GM23338 (cell line): ENCODE data around the gene DYNC2H1. TPM values are rescaled to one million over a fixed set of nuclear protein-coding genes. Genes with fewer than 3 reads are reported as not detected.

Experiments used
- ATAC-seq: fragments of 200-7000 bp; cut with Tn5 transposase; 3 replicates; pipeline ENCODE4 v1.9.1; 2020
- DNase-seq: peaks from one replicate; pipeline ENCODE4 v3.0.0-alpha.2; 2015; ENCODE audit warnings: low spot score
- H2AFZ ChIP-seq: fragments of 200-600 bp; sonication (generic); 2 replicates; pipeline ENCODE4 v1.8.0; 2016; ENCODE audit warnings: antibody characterized with exemption, mild to moderate bottlenecking, moderate library complexity
- H3F3A ChIP-seq: fragments of 200-600 bp; sonication (generic); replicated peaks from 2 replicates; pipeline ENCODE4 v1.8.0; 2017; ENCODE audit warnings: antibody characterized with exemption, mixed run types, low read depth
- H3K27ac ChIP-seq: fragments of 200-600 bp; sonication (generic); 2 replicates; pipeline ENCODE4 v1.6.1; 2016; ENCODE audit warnings: low read depth
- H3K27me3 ChIP-seq: fragments of 200-600 bp; sonication (generic); 2 replicates; pipeline ENCODE4 v1.8.0; 2016; ENCODE audit warnings: mild to moderate bottlenecking, mixed run types, moderate library complexity; ENCODE audit not compliant: insufficient read depth
- H3K36me3 ChIP-seq: fragments of 200-600 bp; sonication (generic); 2 replicates; pipeline ENCODE4 v1.8.0; 2016; ENCODE audit warnings: mild to moderate bottlenecking; ENCODE audit not compliant: insufficient read depth
- H3K4me1 ChIP-seq: fragments of 200-600 bp; sonication (generic); 2 replicates; pipeline ENCODE4 v1.8.0; 2016; ENCODE audit warnings: mild to moderate bottlenecking, moderate library complexity; ENCODE audit not compliant: insufficient read depth
- H3K4me2 ChIP-seq: fragments of 200-600 bp; sonication (generic); 2 replicates; pipeline ENCODE4 v1.7.1; 2017; ENCODE audit warnings: mixed run types
- H3K4me3 ChIP-seq: fragments of 200-600 bp; sonication (generic); 2 replicates; pipeline ENCODE4 v1.6.1; 2016; ENCODE audit warnings: mixed run types
- H3K79me2 ChIP-seq: fragments of 200-600 bp; sonication (generic); replicated peaks from 2 replicates; pipeline ENCODE4 v1.8.0; 2017; ENCODE audit warnings: mild to moderate bottlenecking; ENCODE audit not compliant: insufficient read depth
- H3K9me2 ChIP-seq: fragments of 200-600 bp; sonication (generic); 2 replicates; pipeline ENCODE4 v1.8.0; 2017; ENCODE audit not compliant: insufficient read depth
- H4K20me1 ChIP-seq: fragments of 200-600 bp; sonication (generic); replicated peaks from 2 replicates; pipeline ENCODE4 v1.8.0; 2017; ENCODE audit warnings: mild to moderate bottlenecking; ENCODE audit not compliant: insufficient read depth
- H3K27ac Mint-ChIP-seq: 2 replicates; pipeline ENCODE4 v1.8.0; 2020; ENCODE audit warnings: inconsistent platforms, mild to moderate bottlenecking, moderate library complexity, mixed read lengths
- H3K27me3 Mint-ChIP-seq: 3 replicates; pipeline ENCODE4 v1.8.0; 2022; ENCODE audit warnings: low read depth, mild to moderate bottlenecking, moderate library complexity, mixed read lengths, inconsistent platforms; ENCODE audit not compliant: insufficient read depth, poor library complexity
- H3K36me3 Mint-ChIP-seq: 3 replicates; pipeline ENCODE4 v1.8.0; 2021; ENCODE audit warnings: low read depth, mild to moderate bottlenecking, inconsistent platforms, moderate library complexity, mixed read lengths
- H3K4me1 Mint-ChIP-seq: 3 replicates; pipeline ENCODE4 v1.8.0; 2020; ENCODE audit warnings: mild to moderate bottlenecking, inconsistent platforms, mixed read lengths
- H3K4me3 Mint-ChIP-seq: 3 replicates; pipeline ENCODE4 v1.8.0; 2021; ENCODE audit warnings: moderate library complexity, mild to moderate bottlenecking, inconsistent platforms, mixed read lengths
- H3K9me3 Mint-ChIP-seq: 3 replicates; pipeline ENCODE4 v1.8.0; 2020; ENCODE audit warnings: moderate library complexity, mild to moderate bottlenecking, inconsistent platforms, mixed read lengths
- CREB1 ChIP-seq: fragments of 250-450 bp; sonication (Bioruptor Pico); IDR thresholded peaks from 2 replicates; pipeline ENCODE4 v1.5.0; 2020; ENCODE audit warnings: low read depth, mild to moderate bottlenecking, moderate library complexity
- CTCF ChIP-seq, 2 experiments: fragments of 200-600 bp in 1 of 2; sonication (generic) in 1 of 2; conservative IDR thresholded peaks; 2 replicates each; pipeline versions ENCODE4 v1.5.1 to v1.6.1; 2016 to 2017; ENCODE audit warnings: antibody characterized with exemption in 2 of 2, low read depth in 2 of 2, mild to moderate bottlenecking in 2 of 2, moderate library complexity in 1 of 2
- EZH2phosphoT487 ChIP-seq: fragments of 200-600 bp; sonication (generic); IDR thresholded peaks from one replicate; pipeline ENCODE4 v1.8.1; 2018; ENCODE audit warnings: antibody characterized with exemption; ENCODE audit not compliant: unreplicated experiment
- JUNB ChIP-seq: IDR thresholded peaks from one replicate; pipeline ENCODE4 v1.6.1; 2016; ENCODE audit warnings: antibody characterized with exemption; ENCODE audit not compliant: unreplicated experiment
- NANOG ChIP-seq: IDR thresholded peaks from 2 replicates; pipeline ENCODE4 v1.6.1; 2016; ENCODE audit warnings: antibody characterized with exemption, borderline replicate concordance
- POLR2AphosphoS5 ChIP-seq: IDR thresholded peaks from 2 replicates; pipeline ENCODE4 v1.6.1; 2016; ENCODE audit warnings: antibody characterized with exemption, low read depth
- REST ChIP-seq: IDR thresholded peaks from one replicate; pipeline ENCODE4 v1.6.1; 2018; ENCODE audit warnings: antibody characterized with exemption; ENCODE audit not compliant: unreplicated experiment
- STAT1 ChIP-seq: IDR thresholded peaks from one replicate; pipeline ENCODE4 v1.6.1; 2016; ENCODE audit warnings: antibody characterized with exemption; ENCODE audit not compliant: unreplicated experiment
- ZNF114 ChIP-seq: fragments of 250-450 bp; sonication (Bioruptor Pico); IDR thresholded peaks from 2 replicates; pipeline ENCODE4 v1.5.0; 2020; ENCODE audit warnings: mild to moderate bottlenecking, moderate library complexity
- ZNF331 ChIP-seq: fragments of 250-450 bp; sonication (Bioruptor Pico); IDR thresholded peaks from 2 replicates; pipeline ENCODE4 v1.5.0; 2020; ENCODE audit warnings: low read depth, mild to moderate bottlenecking, moderate library complexity
- ZNF462 ChIP-seq: fragments of 250-450 bp; sonication (Bioruptor Pico); IDR thresholded peaks from 2 replicates; pipeline ENCODE4 v1.5.0; 2020; ENCODE audit warnings: mild to moderate bottlenecking, moderate library complexity
- polyA plus RNA-seq: library from polyadenylated mRNA; unstranded; fragments of >200 nt; fragmentation: Nextera tagmentation; extraction: Ambion mirVana; gene quantifications from 2 replicates; pipeline ENCODE4 v1.2.1, GENCODE V29; 2016
- total RNA-seq: library from RNA; depleted of rRNA; stranded (reverse); fragments of >200 nt; shearing (Covaris generic); gene quantifications from 2 replicates; pipeline ENCODE4 v1.2.3, GENCODE V29; 2014

Gene DYNC2H1
- total and polyA plus RNA-seq, 2 experiments from 2014 or later = 19.3 to 22.5 TPM

- no peaks in the 10 kb centered on the region for H3K79me2 ChIP-seq
- no peak overlapping the region for H3K27ac ChIP-seq
- no peaks in the 10 kb centered on the region; the same call in 2 of the 3 replicates for H3K4me1 Mint-ChIP-seq
- no peaks in the 10 kb centered on the region for H3K9me3 Mint-ChIP-seq
- no peak overlapping the region for H3K27ac Mint-ChIP-seq
- no peaks in the 10 kb centered on the region for H3K36me3 ChIP-seq
- no peaks in the 10 kb centered on the region for H3K9me2 ChIP-seq
- H3K4me3 Mint-ChIP-seq = no peak overlapping the region
- no peak overlapping the region for H3K4me3 ChIP-seq
- no peaks in the 10 kb centered on the region for H3K4me1 ChIP-seq
- TF ChIP-seq REST (no peak), POLR2AphosphoS5 (no peak), ZNF114 (no peak), JUNB (no peak), NANOG (no peak), EZH2phosphoT487 (no peak)
- no peak for DNase-seq
- no peak overlapping the region for H3K4me2 ChIP-seq
- H2AFZ ChIP-seq = no peak overlapping the region
- ATAC-seq = no peak
- peaks cover 6% of the 10 kb centered on the region for H3K36me3 Mint-ChIP-seq
- no peaks in the 10 kb centered on the region for H4K20me1 ChIP-seq
- no peaks in the 10 kb centered on the region for H3K27me3 Mint-ChIP-seq
- no peaks in the 10 kb centered on the region for H3F3A ChIP-seq
- no peaks in the 10 kb centered on the region for H3K27me3 ChIP-seq
Observed at GRCh38 chr11:103222806-103223205, 113.6 kb downstream of the DYNC2H1 start.

GRCh38 chr11:103228807-103229206 lies 119.6 kb downstream of the DYNC2H1 start:
- peaks cover 2% of the 10 kb centered on the region for H3K27me3 Mint-ChIP-seq
- no peak overlapping the region for H3K27ac ChIP-seq
- no peaks in the 10 kb centered on the region for H4K20me1 ChIP-seq
- H3F3A ChIP-seq = no peaks in the 10 kb centered on the region
- no peaks in the 10 kb centered on the region for H3K36me3 ChIP-seq
- H3K9me2 ChIP-seq = peaks cover 4% of the 10 kb centered on the region; the same call in 1 of the 2 replicates
- H3K4me3 ChIP-seq = no peak overlapping the region
- H3K9me3 Mint-ChIP-seq = no peaks in the 10 kb centered on the region
- no peaks in the 10 kb centered on the region for H3K4me1 ChIP-seq
- peaks cover 8% of the 10 kb centered on the region for H3K4me1 Mint-ChIP-seq
- peak; percentile 22; the same call in 1 of the 3 replicates for ATAC-seq
- peaks cover 12% of the 10 kb centered on the region for H3K36me3 Mint-ChIP-seq
- no peaks in the 10 kb centered on the region for H3K27me3 ChIP-seq
- H2AFZ ChIP-seq = no peak overlapping the region
- no peak for DNase-seq
- H3K4me3 Mint-ChIP-seq = no peak overlapping the region
- H3K4me2 ChIP-seq = no peak overlapping the region
- H3K27ac Mint-ChIP-seq = peak overlapping the region; percentile 95
- H3K79me2 ChIP-seq = no peaks in the 10 kb centered on the region
- TF ChIP-seq CTCF (conservative IDR thresholded peaks at IDR 0.05; ENCODE audit: low read depth in 2 of 2) (no peak), CREB1 (no peak), ZNF462 (CRISPR knock-in tag) (no peak), ZNF331 (CRISPR knock-in tag) (no peak), POLR2AphosphoS5 (no peak), ZNF114 (no peak), EZH2phosphoT487 (no peak), STAT1 (no peak)
